WTC11 (cell line): ENCODE measurements around the gene PSD. TPM values are rescaled to one million over a fixed set of nuclear protein-coding genes. Genes with fewer than 3 reads are reported as not detected.

Experiments
- ATAC-seq: fragments of 200-7000 bp; cut with Tn5 transposase; 2 replicates; pipeline ENCODE4 v1.10.0; 2021; ENCODE audit warnings: mild to moderate bottlenecking, moderate library complexity
- CTCF ChIA-PET: fragments of 300-600 bp; sonication (Branson Sonifier 250); formaldehyde crosslinking; loops from one replicate; lab custom pipeline; 2021; ENCODE audit warnings: antibody characterized with exemption; lab: Charles Lee
- POLR2A ChIA-PET: fragments of 350-600 bp; sonication (Branson Sonifier 250); formaldehyde crosslinking; loops from one replicate; lab custom pipeline; 2021; ENCODE audit warnings: antibody characterized with exemption; lab: Charles Lee
- DNase-seq: peaks from one replicate; pipeline ENCODE4 v3.0.0; 2021; ENCODE audit warnings: low spot score
- H3K27ac Mint-ChIP-seq: 2 replicates; pipeline ENCODE4 v1.8.0; 2021; ENCODE audit warnings: mixed read lengths
- H3K27me3 Mint-ChIP-seq: 2 replicates; pipeline ENCODE4 v1.8.0; 2021; ENCODE audit warnings: low read depth, mild to moderate bottlenecking, moderate library complexity, mixed read lengths
- H3K36me3 Mint-ChIP-seq: 2 replicates; pipeline ENCODE4 v1.8.0; 2021; ENCODE audit warnings: mixed read lengths
- H3K4me1 Mint-ChIP-seq: 2 replicates; pipeline ENCODE4 v1.8.0; 2022; ENCODE audit warnings: mixed read lengths
- H3K4me3 Mint-ChIP-seq: 2 replicates; pipeline ENCODE4 v1.8.0; 2021; ENCODE audit warnings: mild to moderate bottlenecking, moderate library complexity, mixed read lengths
- H3K9me3 Mint-ChIP-seq: 2 replicates; pipeline ENCODE4 v1.8.0; 2021; ENCODE audit warnings: mixed read lengths
- AFF4 ChIP-seq: sonication (generic); formaldehyde crosslinking; IDR thresholded peaks from 2 replicates; pipeline ENCODE4 v1.8.1; 2023; ENCODE audit warnings: mild to moderate bottlenecking, missing genetic modification reagents, borderline replicate concordance
- EMX1 ChIP-seq: fragments of 250-450 bp; sonication (Bioruptor Pico); IDR thresholded peaks from 2 replicates; pipeline ENCODE4 v1.8.0; 2021; ENCODE audit warnings: mild to moderate bottlenecking
- FOXK1 ChIP-seq: sonication (generic); formaldehyde crosslinking; IDR thresholded peaks from 2 replicates; pipeline ENCODE4 v1.8.0; 2022; ENCODE audit warnings: mild to moderate bottlenecking, moderate library complexity, missing genetic modification reagents
- MXD4 ChIP-seq: fragments of 250-450 bp; sonication (Bioruptor Pico); IDR thresholded peaks from 2 replicates; pipeline ENCODE4 v1.8.0; 2021; ENCODE audit warnings: mild to moderate bottlenecking, moderate library complexity, borderline replicate concordance
- TCF7 ChIP-seq: sonication (generic); formaldehyde crosslinking; IDR thresholded peaks from 2 replicates; pipeline ENCODE4 v1.8.0; 2022; ENCODE audit warnings: mild to moderate bottlenecking, low read depth, missing genetic modification reagents, moderate library complexity
- TP53 ChIP-seq: sonication (generic); formaldehyde crosslinking; IDR thresholded peaks from 2 replicates; pipeline ENCODE4 v1.8.1; 2023; ENCODE audit warnings: mild to moderate bottlenecking, missing genetic modification reagents
- ZBTB21 ChIP-seq: sonication (generic); formaldehyde crosslinking; IDR thresholded peaks from 2 replicates; pipeline ENCODE4 v1.8.1; 2023; ENCODE audit warnings: mild to moderate bottlenecking, missing genetic modification reagents, borderline replicate concordance
- ZNF219 ChIP-seq: sonication (generic); formaldehyde crosslinking; IDR thresholded peaks from 2 replicates; pipeline ENCODE4 v1.8.0; 2023; ENCODE audit warnings: missing genetic modification reagents, mild to moderate bottlenecking, borderline replicate concordance
- ZSCAN18 ChIP-seq: fragments of 250-450 bp; sonication (Bioruptor Pico); IDR thresholded peaks from 2 replicates; pipeline ENCODE4 v2.1.2; 2022; ENCODE audit warnings: mild to moderate bottlenecking, moderate library complexity
- total RNA-seq: library from RNA; stranded (reverse); gene quantifications from 3 replicates; pipeline ENCODE4 v1.2.3, GENCODE V29; 2021
- TF ChIP-seq, protein P1 (sequence below): sonication (generic); formaldehyde crosslinking; IDR thresholded peaks from 2 replicates; pipeline ENCODE4 v1.8.1; 2023; ENCODE audit warnings: mild to moderate bottlenecking, missing genetic modification reagents
- TF ChIP-seq, protein P2 (sequence below): sonication (generic); formaldehyde crosslinking; IDR thresholded peaks from 2 replicates; pipeline ENCODE4 v1.8.0; 2022; ENCODE audit warnings: mild to moderate bottlenecking, missing genetic modification reagents
- TF ChIP-seq, protein P3 (sequence below): sonication (generic); formaldehyde crosslinking; IDR thresholded peaks from 2 replicates; pipeline ENCODE4 v1.8.0; 2023; ENCODE audit warnings: missing genetic modification reagents, mild to moderate bottlenecking, borderline replicate concordance
- TF ChIP-seq, protein P4 (sequence below): sonication (generic); formaldehyde crosslinking; conservative IDR thresholded peaks from 2 replicates; pipeline ENCODE4 v1.8.1; 2023; ENCODE audit warnings: mild to moderate bottlenecking, low read depth, missing genetic modification reagents, moderate library complexity

PSD gene
- total RNA-seq, 1 experiment from 2014 or later = 12.5 TPM

DNA sequence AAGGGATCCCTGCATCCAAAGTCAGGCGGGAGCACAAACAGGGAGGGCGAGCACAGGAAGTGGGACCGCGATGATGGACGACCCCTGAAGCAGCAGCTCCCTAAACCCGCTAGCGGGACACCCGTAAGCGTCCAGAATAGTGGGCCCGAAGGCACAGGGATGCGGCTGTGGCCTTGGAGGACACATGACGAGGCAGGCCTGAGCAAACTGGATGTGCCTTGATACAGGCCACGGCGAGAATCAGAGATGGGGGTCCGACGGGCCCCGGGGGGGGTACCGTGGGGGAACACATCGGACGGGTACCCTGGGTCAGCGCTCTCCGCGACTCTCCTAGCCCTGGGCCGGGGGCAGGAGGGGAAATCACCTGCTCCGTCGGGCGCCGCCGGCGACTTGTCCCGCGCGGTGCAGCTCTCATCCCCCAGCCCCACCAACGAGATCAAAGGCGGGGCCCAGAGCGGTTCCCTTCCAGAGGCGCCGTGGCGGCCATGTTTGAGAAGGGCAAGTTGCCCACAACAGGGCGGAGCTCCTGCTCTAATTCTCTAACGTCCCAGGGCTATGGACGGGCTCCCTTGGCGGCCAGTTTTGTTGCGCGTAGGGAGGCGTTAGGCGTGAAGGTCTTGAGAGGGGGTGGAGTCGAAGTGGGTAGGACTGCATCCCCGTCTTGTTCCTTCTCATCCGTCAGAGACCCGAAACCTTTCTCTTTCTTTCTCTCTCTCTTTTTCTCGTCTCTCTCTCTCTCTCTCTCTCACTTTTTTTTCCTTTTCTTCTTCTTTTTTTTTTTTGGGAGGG lies 13.8 kb upstream of the PSD start, which contains the start of gene CUEDC2 (continued):
- TF ChIP-seq, protein P1, sequence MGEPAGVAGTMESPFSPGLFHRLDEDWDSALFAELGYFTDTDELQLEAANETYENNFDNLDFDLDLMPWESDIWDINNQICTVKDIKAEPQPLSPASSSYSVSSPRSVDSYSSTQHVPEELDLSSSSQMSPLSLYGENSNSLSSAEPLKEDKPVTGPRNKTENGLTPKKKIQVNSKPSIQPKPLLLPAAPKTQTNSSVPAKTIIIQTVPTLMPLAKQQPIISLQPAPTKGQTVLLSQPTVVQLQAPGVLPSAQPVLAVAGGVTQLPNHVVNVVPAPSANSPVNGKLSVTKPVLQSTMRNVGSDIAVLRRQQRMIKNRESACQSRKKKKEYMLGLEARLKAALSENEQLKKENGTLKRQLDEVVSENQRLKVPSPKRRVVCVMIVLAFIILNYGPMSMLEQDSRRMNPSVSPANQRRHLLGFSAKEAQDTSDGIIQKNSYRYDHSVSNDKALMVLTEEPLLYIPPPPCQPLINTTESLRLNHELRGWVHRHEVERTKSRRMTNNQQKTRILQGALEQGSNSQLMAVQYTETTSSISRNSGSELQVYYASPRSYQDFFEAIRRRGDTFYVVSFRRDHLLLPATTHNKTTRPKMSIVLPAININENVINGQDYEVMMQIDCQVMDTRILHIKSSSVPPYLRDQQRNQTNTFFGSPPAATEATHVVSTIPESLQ (CRISPR knock-in tag) = no peak
- TF ChIP-seq MXD4 (CRISPR knock-in tag) (no peak), EMX1 (CRISPR knock-in tag) (no peak)

GRCh38 chr10:102431452-102432124 lies 13.0 kb upstream of the PSD start:
- ChIA-PET POLR2A (interaction anchor here (0.5 to 2.8 kb wide), 9 partner anchors 10 to 1435 kb away, joined by 3 to 34 read pairs (median 4); partner anchors contain the start of genes C10orf95, FBXL15 and NFKB2), CTCF (interaction anchor here (0.5 to 2.1 kb wide), 18 partner anchors 10 to 313 kb away, joined by 3 to 47 read pairs (median 6); partner anchors contain the start of genes ACTR1A, C10orf95, FBXL15 and NFKB2)
- Mint-ChIP-seq H3K9me3 (no peaks in the 10 kb centered on the region), H3K27me3 (peaks cover 52% of the 10 kb centered on the region), H3K4me1 (peaks cover 18% of the 10 kb centered on the region), H3K4me3 (peak overlapping the region; percentile 95), H3K36me3 (no peaks in the 10 kb centered on the region), H3K27ac (peak overlapping the region; percentile 52)
- 0 out of 2 replicates have a peak, but pooled peaks have one; percentile 68 for TF ChIP-seq EMX1 (CRISPR knock-in tag)
- no peak for TF ChIP-seq FOXK1 (CRISPR knock-in tag)
- TF ChIP-seq TP53 (CRISPR knock-in tag) = 0 out of 2 replicates have a peak, but pooled peaks have one; percentile 27
- ATAC-seq (peak; percentile 9), DNase-seq (no peak)

GRCh38 chr10:102429468-102429867 lies 10.9 kb upstream of the PSD start:
- no peak overlapping the region for H3K27ac Mint-ChIP-seq
- no peaks in the 10 kb centered on the region for H3K9me3 Mint-ChIP-seq
- peaks cover 7% of the 10 kb centered on the region for H3K4me1 Mint-ChIP-seq
- DNase-seq = no peak
- no peak for ATAC-seq
- no peak overlapping the region for H3K4me3 Mint-ChIP-seq
- H3K36me3 Mint-ChIP-seq = no peaks in the 10 kb centered on the region
- CTCF ChIA-PET = no interaction called here
- POLR2A ChIA-PET = interaction anchor here (0.6 to 1.5 kb wide), 3 partner anchors 9 to 179 kb away, joined by 3 to 5 read pairs (median 3); partner anchors contain the start of gene FBXL15
- peaks cover 31% of the 10 kb centered on the region for H3K27me3 Mint-ChIP-seq
- TF ChIP-seq TCF7 (CRISPR knock-in tag) (no peak), ZSCAN18 (CRISPR knock-in tag) (no peak), AFF4 (no peak), ZNF219 (no peak), ZBTB21 (CRISPR knock-in tag) (no peak)
- TF ChIP-seq, protein P2, sequence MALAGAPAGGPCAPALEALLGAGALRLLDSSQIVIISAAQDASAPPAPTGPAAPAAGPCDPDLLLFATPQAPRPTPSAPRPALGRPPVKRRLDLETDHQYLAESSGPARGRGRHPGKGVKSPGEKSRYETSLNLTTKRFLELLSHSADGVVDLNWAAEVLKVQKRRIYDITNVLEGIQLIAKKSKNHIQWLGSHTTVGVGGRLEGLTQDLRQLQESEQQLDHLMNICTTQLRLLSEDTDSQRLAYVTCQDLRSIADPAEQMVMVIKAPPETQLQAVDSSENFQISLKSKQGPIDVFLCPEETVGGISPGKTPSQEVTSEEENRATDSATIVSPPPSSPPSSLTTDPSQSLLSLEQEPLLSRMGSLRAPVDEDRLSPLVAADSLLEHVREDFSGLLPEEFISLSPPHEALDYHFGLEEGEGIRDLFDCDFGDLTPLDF (CRISPR knock-in tag) = no peak
- TF ChIP-seq, protein P3, sequence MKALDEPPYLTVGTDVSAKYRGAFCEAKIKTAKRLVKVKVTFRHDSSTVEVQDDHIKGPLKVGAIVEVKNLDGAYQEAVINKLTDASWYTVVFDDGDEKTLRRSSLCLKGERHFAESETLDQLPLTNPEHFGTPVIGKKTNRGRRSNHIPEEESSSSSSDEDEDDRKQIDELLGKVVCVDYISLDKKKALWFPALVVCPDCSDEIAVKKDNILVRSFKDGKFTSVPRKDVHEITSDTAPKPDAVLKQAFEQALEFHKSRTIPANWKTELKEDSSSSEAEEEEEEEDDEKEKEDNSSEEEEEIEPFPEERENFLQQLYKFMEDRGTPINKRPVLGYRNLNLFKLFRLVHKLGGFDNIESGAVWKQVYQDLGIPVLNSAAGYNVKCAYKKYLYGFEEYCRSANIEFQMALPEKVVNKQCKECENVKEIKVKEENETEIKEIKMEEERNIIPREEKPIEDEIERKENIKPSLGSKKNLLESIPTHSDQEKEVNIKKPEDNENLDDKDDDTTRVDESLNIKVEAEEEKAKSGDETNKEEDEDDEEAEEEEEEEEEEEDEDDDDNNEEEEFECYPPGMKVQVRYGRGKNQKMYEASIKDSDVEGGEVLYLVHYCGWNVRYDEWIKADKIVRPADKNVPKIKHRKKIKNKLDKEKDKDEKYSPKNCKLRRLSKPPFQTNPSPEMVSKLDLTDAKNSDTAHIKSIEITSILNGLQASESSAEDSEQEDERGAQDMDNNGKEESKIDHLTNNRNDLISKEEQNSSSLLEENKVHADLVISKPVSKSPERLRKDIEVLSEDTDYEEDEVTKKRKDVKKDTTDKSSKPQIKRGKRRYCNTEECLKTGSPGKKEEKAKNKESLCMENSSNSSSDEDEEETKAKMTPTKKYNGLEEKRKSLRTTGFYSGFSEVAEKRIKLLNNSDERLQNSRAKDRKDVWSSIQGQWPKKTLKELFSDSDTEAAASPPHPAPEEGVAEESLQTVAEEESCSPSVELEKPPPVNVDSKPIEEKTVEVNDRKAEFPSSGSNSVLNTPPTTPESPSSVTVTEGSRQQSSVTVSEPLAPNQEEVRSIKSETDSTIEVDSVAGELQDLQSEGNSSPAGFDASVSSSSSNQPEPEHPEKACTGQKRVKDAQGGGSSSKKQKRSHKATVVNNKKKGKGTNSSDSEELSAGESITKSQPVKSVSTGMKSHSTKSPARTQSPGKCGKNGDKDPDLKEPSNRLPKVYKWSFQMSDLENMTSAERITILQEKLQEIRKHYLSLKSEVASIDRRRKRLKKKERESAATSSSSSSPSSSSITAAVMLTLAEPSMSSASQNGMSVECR (CRISPR knock-in tag) = no peak
- TF ChIP-seq, protein P4, sequence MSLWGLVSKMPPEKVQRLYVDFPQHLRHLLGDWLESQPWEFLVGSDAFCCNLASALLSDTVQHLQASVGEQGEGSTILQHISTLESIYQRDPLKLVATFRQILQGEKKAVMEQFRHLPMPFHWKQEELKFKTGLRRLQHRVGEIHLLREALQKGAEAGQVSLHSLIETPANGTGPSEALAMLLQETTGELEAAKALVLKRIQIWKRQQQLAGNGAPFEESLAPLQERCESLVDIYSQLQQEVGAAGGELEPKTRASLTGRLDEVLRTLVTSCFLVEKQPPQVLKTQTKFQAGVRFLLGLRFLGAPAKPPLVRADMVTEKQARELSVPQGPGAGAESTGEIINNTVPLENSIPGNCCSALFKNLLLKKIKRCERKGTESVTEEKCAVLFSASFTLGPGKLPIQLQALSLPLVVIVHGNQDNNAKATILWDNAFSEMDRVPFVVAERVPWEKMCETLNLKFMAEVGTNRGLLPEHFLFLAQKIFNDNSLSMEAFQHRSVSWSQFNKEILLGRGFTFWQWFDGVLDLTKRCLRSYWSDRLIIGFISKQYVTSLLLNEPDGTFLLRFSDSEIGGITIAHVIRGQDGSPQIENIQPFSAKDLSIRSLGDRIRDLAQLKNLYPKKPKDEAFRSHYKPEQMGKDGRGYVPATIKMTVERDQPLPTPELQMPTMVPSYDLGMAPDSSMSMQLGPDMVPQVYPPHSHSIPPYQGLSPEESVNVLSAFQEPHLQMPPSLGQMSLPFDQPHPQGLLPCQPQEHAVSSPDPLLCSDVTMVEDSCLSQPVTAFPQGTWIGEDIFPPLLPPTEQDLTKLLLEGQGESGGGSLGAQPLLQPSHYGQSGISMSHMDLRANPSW (CRISPR knock-in tag) = no peak
